IPS-20b (cell line): ENCODE results near the gene MAPK12.
"Not testable (repeated sequence)": the region's sequence is repeated elsewhere in the genome, so short reads cannot be mapped to it uniquely, and the experiment has no call there.

ENCODE experiments used
- H3K27ac ChIP-seq: one replicate; pipeline ENCODE4 v1.5.1; 2013; ENCODE audit warnings: low read length
- H3K27me3 ChIP-seq: 2 replicates; pipeline ENCODE4 v1.6.1; 2013; ENCODE audit warnings: mild to moderate bottlenecking, low read length, inconsistent platforms; ENCODE audit not compliant: insufficient read depth
- H3K36me3 ChIP-seq: 2 replicates; pipeline ENCODE4 v1.6.1; 2013; ENCODE audit warnings: low read depth, mild to moderate bottlenecking, inconsistent platforms, low read length, moderate library complexity; ENCODE audit not compliant: insufficient read depth
- H3K4me1 ChIP-seq: 2 replicates; pipeline ENCODE4 v1.6.1; 2013; ENCODE audit warnings: mild to moderate bottlenecking, control low read depth, inconsistent platforms, low read length, moderate library complexity; ENCODE audit not compliant: insufficient read depth
- H3K4me3 ChIP-seq: 2 replicates; pipeline ENCODE4 v1.5.1; 2013; ENCODE audit warnings: mild to moderate bottlenecking, low read length, inconsistent platforms
- H3K9ac ChIP-seq: 2 replicates; pipeline ENCODE4 v1.6.1; 2013; ENCODE audit warnings: low read depth, mild to moderate bottlenecking, inconsistent platforms, low read length, moderate library complexity
- H3K9me3 ChIP-seq: 2 replicates; pipeline ENCODE4 v1.6.1; 2013; ENCODE audit warnings: mild to moderate bottlenecking, low read depth, low read length, inconsistent platforms; ENCODE audit not compliant: insufficient read depth

MAPK12 gene

GRCh38 chr22:50208939-50209892 is 52.3 kb downstream of the MAPK12 start:
- Histone ChIP-seq H3K27ac (no peak overlapping the region), H3K4me3 (no peak overlapping the region), H3K9ac (no peak overlapping the region), H3K36me3 (peaks cover 42% of the 10 kb centered on the region), H3K27me3 (no peaks in the 10 kb centered on the region), H3K4me1 (no peaks in the 10 kb centered on the region), H3K9me3 (peaks cover 6% of the 10 kb centered on the region; the same call in 1 of the 2 replicates)

- no peaks in the 10 kb centered on the region for H3K27me3 ChIP-seq
- no peak overlapping the region for H3K9ac ChIP-seq
- no peak overlapping the region for H3K27ac ChIP-seq
- peaks cover 6% of the 10 kb centered on the region; the same call in 1 of the 2 replicates for H3K9me3 ChIP-seq
- no peaks in the 10 kb centered on the region for H3K4me1 ChIP-seq
- no peak overlapping the region for H3K4me3 ChIP-seq
- H3K36me3 ChIP-seq, result peaks cover 44% of the 10 kb centered on the region
Observed at GRCh38 chr22:50208430-50208938, 53.0 kb downstream of the MAPK12 start.

GRCh38 chr22:50207383-50208140 is 53.9 kb downstream of the MAPK12 start:
- Histone ChIP-seq H3K4me3 (no peak overlapping the region), H3K9ac (no peak overlapping the region), H3K9me3 (peaks cover 6% of the 10 kb centered on the region; the same call in 1 of the 2 replicates), H3K27ac (no peak overlapping the region), H3K27me3 (no peaks in the 10 kb centered on the region), H3K4me1 (no peaks in the 10 kb centered on the region), H3K36me3 (peaks cover 43% of the 10 kb centered on the region)

GRCh38 chr22:50206599-50206998 is 54.9 kb downstream of the MAPK12 start:
- H3K4me3 ChIP-seq, result no peak overlapping the region
- no peak overlapping the region for H3K9ac ChIP-seq
- H3K27me3 ChIP-seq, result peaks cover 6% of the 10 kb centered on the region; the same call in 1 of the 2 replicates
- H3K9me3 ChIP-seq, result no peaks in the 10 kb centered on the region
- no peaks in the 10 kb centered on the region for H3K4me1 ChIP-seq
- no peak overlapping the region for H3K27ac ChIP-seq
- H3K36me3 ChIP-seq, result peaks cover 35% of the 10 kb centered on the region

- H3K9me3 ChIP-seq, result no peaks in the 10 kb centered on the region
- H3K27me3 ChIP-seq, result peaks cover 7% of the 10 kb centered on the region; the same call in 1 of the 2 replicates
- H3K9ac ChIP-seq, result no peak overlapping the region
- no peaks in the 10 kb centered on the region for H3K4me1 ChIP-seq
- no peak overlapping the region for H3K4me3 ChIP-seq
- no peak overlapping the region for H3K27ac ChIP-seq
- peaks cover 29% of the 10 kb centered on the region for H3K36me3 ChIP-seq
Observed at GRCh38 chr22:50205781-50206569, 55.5 kb downstream of the MAPK12 start.

GRCh38 chr22:50204998-50205397 is 56.5 kb downstream of the MAPK12 start:
- H3K4me3 ChIP-seq, H3K27ac ChIP-seq, H3K4me1 ChIP-seq, H3K9ac ChIP-seq, H3K9me3 ChIP-seq, H3K27me3 ChIP-seq: not testable (repeated sequence)
- peaks cover 23% of the 10 kb centered on the region; the same call in 1 of the 2 replicates for H3K36me3 ChIP-seq

- peaks cover 7% of the 10 kb centered on the region; the same call in 1 of the 2 replicates for H3K27me3 ChIP-seq
- H3K9me3 ChIP-seq, result no peaks in the 10 kb centered on the region
- H3K9ac ChIP-seq, result no peak overlapping the region
- H3K36me3 ChIP-seq, result peaks cover 23% of the 10 kb centered on the region; the same call in 1 of the 2 replicates
- H3K4me1 ChIP-seq, result no peaks in the 10 kb centered on the region
- no peak overlapping the region for H3K4me3 ChIP-seq
- H3K27ac ChIP-seq, result no peak overlapping the region
Observed at GRCh38 chr22:50204571-50204970, 56.9 kb downstream of the MAPK12 start.

- no peak overlapping the region for H3K9ac ChIP-seq
- no peaks in the 10 kb centered on the region for H3K4me1 ChIP-seq
- peaks cover 23% of the 10 kb centered on the region; the same call in 1 of the 2 replicates for H3K36me3 ChIP-seq
- no peak overlapping the region for H3K4me3 ChIP-seq
- no peaks in the 10 kb centered on the region for H3K9me3 ChIP-seq
- H3K27me3 ChIP-seq, result peaks cover 7% of the 10 kb centered on the region; the same call in 1 of the 2 replicates
- no peak overlapping the region for H3K27ac ChIP-seq
Observed at GRCh38 chr22:50203288-50203687, 58.2 kb downstream of the MAPK12 start.
